Activated naive CD4-positive, alpha-beta T cell treated with anti-CD3 and anti-CD28 coated beads for 36 hours (primary cell): Measurements from ENCODE around the gene GJD3. TPM values are rescaled to one million over a fixed set of nuclear protein-coding genes. Genes with fewer than 3 reads are reported as not detected.

Experiments used
- CTCF ChIA-PET: fragments of 350-600 bp; sonication (Branson Sonifier 250); formaldehyde crosslinking; loops from one replicate; lab custom pipeline; 2021; ENCODE audit warnings: antibody characterized with exemption; lab: Charles Lee
- DNase-seq: peaks from one replicate; pipeline ENCODE4 v3.0.0-alpha.2; 2020
- H3K27ac Mint-ChIP-seq: one replicate; pipeline ENCODE4 v1.8.0; 2021; ENCODE audit warnings: mild to moderate bottlenecking, mixed read lengths
- H3K27me3 Mint-ChIP-seq: one replicate; pipeline ENCODE4 v1.8.0; 2021; ENCODE audit warnings: low read depth, mixed read lengths
- H3K36me3 Mint-ChIP-seq: one replicate; pipeline ENCODE4 v1.8.0; 2021; ENCODE audit warnings: low read depth, mixed read lengths
- H3K4me1 Mint-ChIP-seq: one replicate; pipeline ENCODE4 v1.8.0; 2021; ENCODE audit warnings: low read depth, mixed read lengths
- H3K4me3 Mint-ChIP-seq: one replicate; pipeline ENCODE4 v1.8.0; 2021; ENCODE audit warnings: mild to moderate bottlenecking, moderate library complexity, mixed read lengths
- H3K9me3 Mint-ChIP-seq: one replicate; pipeline ENCODE4 v1.8.0; 2021; ENCODE audit warnings: mixed read lengths
- intact Hi-C: fragments of 100-400 bp; cut with micrococcal nuclease; formaldehyde crosslinking; loops from one replicate; pipeline ENCODE4 v1.15.1; 2023
- total RNA-seq, 2 experiments: library from RNA; stranded (reverse); gene quantifications; one replicate each; pipeline ENCODE4 v1.2.3, GENCODE V29; 2021

The GJD3 gene
- total RNA-seq, 2 experiments from 2014 or later, result not detected

DNA sequence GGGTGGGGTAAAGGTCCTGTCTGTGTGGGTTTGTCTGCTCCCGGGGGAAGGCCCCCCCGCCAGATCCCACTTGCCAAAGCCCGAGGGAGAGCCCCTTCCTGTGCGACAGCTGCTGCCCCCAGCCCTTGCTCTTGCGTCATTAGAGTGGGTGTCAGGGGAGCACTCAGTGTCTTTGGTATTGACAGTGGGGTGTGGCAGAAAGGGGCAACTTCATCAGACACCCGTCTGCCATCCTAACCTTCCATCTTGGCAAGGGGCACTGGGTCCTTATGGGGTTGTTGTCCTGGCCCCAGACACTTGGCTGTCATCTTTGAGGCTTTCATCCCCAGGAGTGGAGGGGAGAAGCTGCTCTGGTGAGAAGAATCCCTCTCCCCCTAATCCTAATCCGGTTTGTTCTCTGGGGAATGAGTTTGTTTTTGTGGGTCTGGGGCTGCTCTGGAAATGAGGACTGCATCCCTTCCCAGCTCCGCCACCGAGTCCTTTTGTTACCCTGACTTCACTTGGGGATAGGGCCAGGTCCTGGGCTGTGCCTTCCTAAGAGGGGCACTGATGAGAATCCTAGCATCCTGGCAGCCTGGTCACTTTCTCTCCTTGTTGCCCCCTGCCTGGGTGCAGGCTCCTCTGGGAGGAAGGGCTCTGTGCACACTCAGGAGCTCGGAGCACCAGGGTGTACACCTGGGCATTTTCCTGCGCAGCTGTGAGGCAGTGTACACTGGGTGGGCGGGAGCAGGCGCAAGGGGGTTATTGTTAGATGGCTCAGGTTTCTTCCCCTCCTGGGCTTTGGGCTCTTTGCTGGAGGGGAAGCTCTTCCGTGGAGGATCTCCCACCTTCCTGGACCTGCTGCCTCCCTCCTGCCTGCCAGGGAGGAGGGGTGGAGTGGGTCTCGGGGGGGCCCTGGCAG lies 21.1 kb downstream of the GJD3 start:
- H3K4me1 Mint-ChIP-seq, result peaks cover 65% of the 10 kb centered on the region
- peak overlapping the region; percentile 62 for H3K4me3 Mint-ChIP-seq
- no peak for DNase-seq
- intact Hi-C loops, result no loop called here
- H3K36me3 Mint-ChIP-seq, result peaks cover 5% of the 10 kb centered on the region
- CTCF ChIA-PET, result interaction anchor here (0.6 to 3.9 kb wide), 3 partner anchors 11 to 127 kb away, joined by 4 to 15 read pairs (median 4); no protein-coding TSS in a partner anchor
- H3K9me3 Mint-ChIP-seq, result no peaks in the 10 kb centered on the region
- H3K27ac Mint-ChIP-seq, result no peak overlapping the region
- H3K27me3 Mint-ChIP-seq, result no peaks in the 10 kb centered on the region

DNA sequence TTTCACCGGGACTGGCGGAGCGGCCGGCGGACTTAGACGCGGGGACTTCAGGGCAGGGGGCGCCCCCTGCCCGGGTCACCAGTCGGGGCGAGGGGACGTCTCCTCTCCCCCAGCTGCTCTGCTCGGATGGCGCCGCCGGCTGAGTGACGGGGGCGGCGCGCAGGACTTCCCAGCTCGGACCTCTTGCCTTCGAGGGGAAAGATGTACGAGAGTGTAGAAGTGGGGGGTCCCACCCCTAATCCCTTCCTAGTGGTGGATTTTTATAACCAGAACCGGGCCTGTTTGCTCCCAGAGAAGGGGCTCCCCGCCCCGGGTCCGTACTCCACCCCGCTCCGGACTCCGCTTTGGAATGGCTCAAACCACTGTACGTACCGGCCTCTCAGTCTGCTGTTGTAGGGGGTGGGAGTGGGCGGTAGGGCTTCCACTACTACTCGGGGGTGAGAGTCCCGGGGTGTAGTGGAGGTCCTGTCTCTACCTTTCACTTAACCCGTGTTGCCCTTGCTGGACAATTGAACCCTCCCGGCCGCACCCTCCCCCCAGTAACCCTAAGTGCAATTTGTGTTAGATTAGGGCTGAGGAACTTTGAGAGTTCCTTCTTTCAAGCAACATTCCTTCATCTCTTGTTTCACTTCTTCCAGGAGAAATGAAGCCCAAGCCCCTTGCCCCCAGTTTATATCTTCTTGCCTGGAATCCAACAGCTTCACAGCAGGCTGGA lies 21.9 kb downstream of the GJD3 start:
- CTCF ChIA-PET, result interaction anchor here (3.9 kb wide), 1 partner anchor 12 kb away, joined by 15 read pairs; no protein-coding TSS in a partner anchor
- Mint-ChIP-seq H3K4me3 (peak overlapping the region; percentile 62), H3K27ac (no peak overlapping the region), H3K9me3 (no peaks in the 10 kb centered on the region), H3K36me3 (peaks cover 5% of the 10 kb centered on the region), H3K27me3 (no peaks in the 10 kb centered on the region), H3K4me1 (peaks cover 72% of the 10 kb centered on the region)
- no peak for DNase-seq
- intact Hi-C loops, result no loop called here

DNA sequence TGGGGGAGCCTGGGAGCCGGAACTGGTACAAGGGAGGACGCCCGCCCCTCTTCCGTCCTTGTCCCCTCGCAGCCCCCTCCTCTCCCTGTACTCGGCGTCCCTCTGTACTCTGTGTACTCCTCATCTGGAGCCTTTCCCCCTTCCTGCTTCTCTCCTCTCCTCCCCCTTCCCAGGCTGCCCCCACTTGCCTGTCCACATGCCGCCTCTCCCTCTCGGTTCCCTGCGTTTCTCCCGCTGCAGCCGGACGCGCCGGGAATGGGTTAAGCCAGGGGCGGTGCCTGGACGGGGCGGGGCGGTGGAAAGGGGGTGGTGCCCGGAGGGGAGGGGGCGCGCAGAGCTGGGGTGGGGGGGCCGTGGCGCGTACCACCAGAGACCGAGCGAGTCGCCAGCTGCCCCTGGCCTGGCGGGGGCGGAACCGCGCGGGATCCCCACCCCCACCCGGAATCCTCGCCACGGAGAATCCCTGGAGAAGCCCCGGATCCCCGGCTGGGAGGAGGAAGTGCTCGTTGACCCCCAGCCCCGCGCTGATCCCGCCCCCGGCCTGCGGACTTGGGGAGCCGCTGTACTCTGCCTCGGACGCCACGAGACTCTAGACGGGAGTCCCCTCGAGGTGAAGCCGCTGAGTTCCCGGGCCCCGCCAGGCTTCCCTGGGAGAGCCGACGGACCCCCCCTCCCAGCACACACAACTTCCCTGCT lies 22.6 kb downstream of the GJD3 start:
- no peak for DNase-seq
- Mint-ChIP-seq H3K4me1 (peaks cover 76% of the 10 kb centered on the region), H3K36me3 (peaks cover 5% of the 10 kb centered on the region), H3K4me3 (peak overlapping the region; percentile 62), H3K27me3 (no peaks in the 10 kb centered on the region), H3K9me3 (no peaks in the 10 kb centered on the region), H3K27ac (no peak overlapping the region)
- CTCF ChIA-PET, result interaction anchor here (1.2 to 2.7 kb wide), 2 partner anchors 16 to 24 kb away, joined by 6 to 11 read pairs; no protein-coding TSS in a partner anchor
- intact Hi-C loops, result loop anchor here (1.0 kb wide), 2 partner anchors 20 to 39 kb away; no protein-coding TSS in a partner anchor

DNA sequence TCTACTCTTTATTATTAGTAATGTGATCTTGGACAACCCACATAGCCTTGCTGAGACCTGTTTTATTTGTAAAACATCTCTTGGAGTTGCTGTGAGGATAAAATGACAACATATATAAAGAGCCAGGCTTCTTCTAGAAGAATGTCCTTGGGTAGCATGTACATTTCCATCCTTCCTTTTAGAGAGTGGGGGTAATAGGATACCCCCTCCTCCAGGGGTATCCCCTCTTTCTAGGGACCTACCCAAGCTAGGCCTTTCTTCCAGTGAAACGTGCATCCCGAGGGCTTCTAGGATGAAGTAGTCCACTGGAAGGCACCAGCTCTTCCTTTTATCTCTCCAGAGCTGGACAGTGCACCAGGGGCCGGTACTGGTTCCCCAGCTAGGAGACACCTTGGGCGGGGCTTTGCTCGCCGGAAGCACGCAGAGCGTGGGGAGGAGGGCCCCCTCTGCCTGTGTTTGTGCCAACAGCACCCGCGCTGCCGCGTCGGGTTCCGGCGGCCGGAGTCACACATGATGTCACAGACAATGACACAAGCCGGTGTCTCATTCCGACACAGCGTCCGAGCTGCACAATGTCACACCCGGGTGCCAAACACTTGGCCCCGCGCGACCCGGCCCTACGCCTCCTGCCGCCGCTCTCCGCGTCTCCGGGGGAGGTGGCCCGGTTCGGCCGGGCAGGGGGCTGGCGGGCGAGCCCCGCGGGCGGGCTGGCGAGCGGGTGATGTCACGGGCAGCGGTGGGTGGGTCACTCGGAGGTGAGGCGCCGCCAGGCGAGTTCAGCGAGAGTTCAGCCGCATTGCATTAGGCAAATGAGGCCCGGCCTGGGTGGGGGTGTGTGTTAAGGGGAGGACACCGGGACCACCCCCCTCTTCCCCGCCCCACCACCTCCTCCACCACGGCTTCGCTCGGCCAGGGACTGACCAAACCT lies 23.4 kb downstream of the GJD3 start:
- DNase-seq, result peak; percentile 91
- peaks cover 5% of the 10 kb centered on the region for H3K36me3 Mint-ChIP-seq
- peak overlapping the region; percentile 61 for H3K27ac Mint-ChIP-seq
- H3K27me3 Mint-ChIP-seq, result no peaks in the 10 kb centered on the region
- CTCF ChIA-PET, result interaction anchor here (0.7 to 2.7 kb wide), 6 partner anchors 10 to 139 kb away, joined by 3 to 11 read pairs (median 4); no protein-coding TSS in a partner anchor
- H3K9me3 Mint-ChIP-seq, result no peaks in the 10 kb centered on the region
- peak overlapping the region; percentile 38 for H3K4me3 Mint-ChIP-seq
- peaks cover 71% of the 10 kb centered on the region for H3K4me1 Mint-ChIP-seq
- intact Hi-C loops, result loop anchor here (1.0 kb wide), 2 partner anchors 19 to 38 kb away; no protein-coding TSS in a partner anchor

DNA sequence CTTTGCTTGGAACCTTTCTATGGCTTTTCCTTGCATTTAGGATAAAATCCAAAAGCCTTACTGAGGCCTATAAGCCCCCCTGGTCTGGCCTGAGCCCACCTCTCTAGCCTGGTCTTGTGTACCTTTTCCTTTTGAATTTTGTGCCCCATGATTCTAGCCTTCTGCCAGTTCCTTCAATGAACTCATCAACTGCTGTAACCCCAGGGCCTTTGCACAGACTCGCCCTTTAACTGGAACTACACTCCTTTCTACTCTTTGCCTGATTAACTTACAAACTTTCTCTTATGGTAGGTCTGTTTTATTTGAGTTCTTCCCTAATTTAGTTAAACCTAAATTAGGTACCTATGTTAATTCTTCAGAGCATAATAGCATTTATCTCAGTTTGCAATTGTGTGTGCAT lies 24.2 kb downstream of the GJD3 start:
- DNase-seq, result no peak
- intact Hi-C loops, result no loop called here

DNA sequence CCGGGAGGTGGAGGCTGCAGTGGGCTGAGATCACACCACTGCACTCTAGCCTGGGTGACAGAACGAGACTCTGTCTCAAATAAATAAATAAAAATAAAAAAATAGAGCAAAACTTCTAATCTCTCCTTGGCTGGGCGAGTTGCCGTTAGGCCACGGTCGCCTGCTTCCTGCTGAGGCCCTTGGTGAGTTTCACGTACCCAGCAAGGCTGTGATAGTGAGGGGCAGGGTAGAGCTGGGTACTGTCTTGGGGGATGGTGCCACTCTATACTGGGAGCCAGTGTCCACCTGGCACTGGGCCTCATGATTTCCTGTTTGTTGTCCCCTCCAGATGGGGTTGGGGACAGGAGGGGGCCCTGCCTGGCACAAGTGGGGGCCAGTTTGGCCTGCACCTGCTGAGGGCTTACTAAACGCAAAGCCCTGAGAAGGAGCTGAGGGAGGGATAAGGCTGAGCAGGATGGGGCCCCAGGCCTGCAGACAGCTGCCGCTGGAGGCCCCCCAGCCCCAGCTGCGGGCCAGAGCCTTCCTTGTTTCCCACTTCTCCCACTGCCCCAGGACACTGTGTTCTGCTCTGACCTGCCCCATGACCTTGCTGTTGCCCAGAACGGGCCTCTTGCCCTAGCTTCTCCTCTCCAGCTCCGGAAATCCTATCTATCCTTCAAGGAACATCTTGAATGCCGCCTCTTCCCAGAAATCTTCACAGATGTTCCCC lies 25.4 kb downstream of the GJD3 start:
- H3K27ac Mint-ChIP-seq, result no peak overlapping the region
- H3K4me3 Mint-ChIP-seq, result no peak overlapping the region
- CTCF ChIA-PET, result interaction anchor here (0.5 to 2.7 kb wide), 5 partner anchors 13 to 137 kb away, joined by 3 to 11 read pairs (median 4); no protein-coding TSS in a partner anchor
- intact Hi-C loops, result no loop called here
- H3K4me1 Mint-ChIP-seq, result peaks cover 63% of the 10 kb centered on the region
- peaks cover 5% of the 10 kb centered on the region for H3K36me3 Mint-ChIP-seq
- DNase-seq, result no peak
- no peaks in the 10 kb centered on the region for H3K27me3 Mint-ChIP-seq
- H3K9me3 Mint-ChIP-seq, result no peaks in the 10 kb centered on the region

More for the DNA sequence above, 24.2 kb downstream of the GJD3 start:
- Mint-ChIP-seq H3K4me3 (no peak overlapping the region), H3K9me3 (no peaks in the 10 kb centered on the region), H3K27me3 (no peaks in the 10 kb centered on the region), H3K4me1 (peaks cover 63% of the 10 kb centered on the region), H3K27ac (peak overlapping the region; percentile 28), H3K36me3 (peaks cover 5% of the 10 kb centered on the region)
- CTCF ChIA-PET, result interaction anchor here (0.7 to 2.7 kb wide), 4 partner anchors 14 to 37 kb away, joined by 3 to 11 read pairs (median 6); no protein-coding TSS in a partner anchor

DNA sequence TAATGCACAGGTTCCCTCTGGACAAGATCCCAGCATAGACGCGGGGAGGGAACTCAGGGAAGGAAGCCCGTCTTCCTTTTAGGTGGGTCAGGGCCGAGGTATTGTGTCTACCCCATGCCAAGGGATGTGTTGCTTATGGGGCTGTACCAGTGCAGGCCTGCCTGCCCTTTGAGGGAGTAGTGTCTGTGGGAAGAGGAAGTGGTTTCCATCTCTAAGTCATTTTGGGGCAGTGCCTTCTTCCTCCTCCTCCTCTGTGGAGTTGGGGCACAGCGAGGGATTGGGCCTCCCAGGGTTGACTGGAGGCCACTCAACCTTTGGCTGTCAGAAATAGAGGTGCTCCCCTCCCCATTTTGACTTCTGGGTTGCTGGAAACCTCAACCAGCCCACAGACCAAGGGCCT lies 26.5 kb downstream of the GJD3 start:
- no peak for DNase-seq
- H3K4me1 Mint-ChIP-seq, result peaks cover 60% of the 10 kb centered on the region
- CTCF ChIA-PET, result no interaction called here
- peaks cover 4% of the 10 kb centered on the region for H3K36me3 Mint-ChIP-seq
- intact Hi-C loops, result no loop called here
- H3K27me3 Mint-ChIP-seq, result no peaks in the 10 kb centered on the region
- H3K4me3 Mint-ChIP-seq, result no peak overlapping the region
- H3K9me3 Mint-ChIP-seq, result no peaks in the 10 kb centered on the region
- H3K27ac Mint-ChIP-seq, result peak overlapping the region; percentile 73

DNA sequence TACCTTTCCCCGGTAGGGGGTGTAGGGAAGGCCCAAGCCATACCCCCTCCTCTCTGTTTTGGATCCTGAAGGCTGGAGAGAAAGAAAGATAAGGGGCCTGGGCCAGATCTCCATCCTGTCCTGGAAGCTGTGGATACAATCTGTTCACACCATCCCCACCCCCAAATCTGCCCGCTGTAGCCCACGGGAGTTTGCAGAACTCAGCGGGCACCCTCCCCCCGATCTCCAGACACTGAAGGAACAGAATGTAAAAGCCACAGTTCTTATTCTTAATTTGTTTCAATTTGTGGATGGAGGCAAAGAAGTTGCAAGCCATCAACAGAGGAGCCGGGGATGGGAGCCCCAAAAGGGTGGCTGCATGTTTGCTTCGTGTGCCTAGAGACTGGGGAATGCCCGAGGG lies 27.2 kb downstream of the GJD3 start:
- intact Hi-C loops, result no loop called here
- H3K36me3 Mint-ChIP-seq, result peaks cover 3% of the 10 kb centered on the region
- H3K4me1 Mint-ChIP-seq, result peaks cover 59% of the 10 kb centered on the region
- no peaks in the 10 kb centered on the region for H3K27me3 Mint-ChIP-seq
- H3K4me3 Mint-ChIP-seq, result no peak overlapping the region
- peak overlapping the region; percentile 73 for H3K27ac Mint-ChIP-seq
- CTCF ChIA-PET, result no interaction called here
- H3K9me3 Mint-ChIP-seq, result no peaks in the 10 kb centered on the region
- DNase-seq, result no peak

DNA sequence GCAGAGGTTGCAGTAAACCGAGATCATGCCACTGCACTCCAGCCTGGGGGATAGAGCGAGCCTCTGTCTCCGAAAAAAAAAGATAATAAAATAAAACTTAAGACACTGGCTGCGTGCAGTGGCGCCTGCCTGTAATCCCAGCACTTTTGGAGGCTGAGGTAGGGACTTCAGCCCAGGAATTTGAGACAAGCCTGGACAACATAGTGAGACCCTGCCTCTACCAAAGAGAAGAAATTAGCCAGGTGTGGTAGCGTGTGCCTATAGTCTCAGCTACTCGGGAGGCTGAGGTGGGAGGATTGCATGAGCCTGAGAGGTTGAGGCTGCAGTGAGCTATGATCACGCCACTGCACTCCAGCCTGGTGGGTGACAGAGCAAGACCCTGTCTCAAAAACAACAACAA lies 28.9 kb downstream of the GJD3 start:
- Mint-ChIP-seq H3K9me3 (no peaks in the 10 kb centered on the region), H3K36me3 (peaks cover 12% of the 10 kb centered on the region), H3K27me3 (no peaks in the 10 kb centered on the region), H3K4me3 (no peak overlapping the region), H3K4me1 (peaks cover 68% of the 10 kb centered on the region), H3K27ac (peak overlapping the region; percentile 33)
- no peak for DNase-seq
- CTCF ChIA-PET, result interaction anchor here (1.3 kb wide), 1 partner anchor 33 kb away, joined by 4 read pairs; no protein-coding TSS in a partner anchor
- intact Hi-C loops, result no loop called here

DNA sequence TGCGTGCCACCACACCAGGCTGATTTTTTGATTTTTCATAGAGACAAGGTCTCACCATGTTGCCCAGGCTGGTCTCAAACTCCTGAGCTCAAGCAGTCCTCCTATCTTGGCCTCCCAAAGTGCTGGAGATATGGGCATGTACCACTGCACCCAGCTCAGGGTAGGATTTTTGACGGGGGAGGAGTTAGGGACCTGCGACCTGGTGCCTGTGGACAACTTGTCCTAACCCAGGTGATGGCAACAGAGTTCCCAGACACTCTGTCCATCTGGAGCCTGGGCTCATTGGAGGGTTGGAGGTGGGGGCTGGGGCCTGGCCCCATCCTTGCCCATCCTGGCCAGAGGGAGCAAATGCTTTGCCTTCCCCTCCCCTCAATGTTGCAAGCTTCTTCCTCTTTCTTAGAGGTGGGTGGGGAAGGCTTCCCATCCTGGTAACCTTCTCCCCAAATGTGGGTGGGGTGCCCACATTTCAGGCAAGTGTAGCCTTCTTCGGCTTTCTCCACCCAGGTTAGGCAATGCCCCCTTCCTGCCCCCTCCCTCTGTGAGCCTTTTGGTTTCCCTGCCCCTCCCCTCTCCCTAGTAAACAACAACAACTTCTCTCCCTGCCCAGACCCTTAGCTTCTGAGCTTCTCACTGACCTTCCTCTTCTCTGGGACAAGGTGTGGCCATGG lies 30.6 kb downstream of the GJD3 start:
- no peak overlapping the region for H3K4me3 Mint-ChIP-seq
- H3K36me3 Mint-ChIP-seq, result peaks cover 12% of the 10 kb centered on the region
- no peaks in the 10 kb centered on the region for H3K27me3 Mint-ChIP-seq
- no peak overlapping the region for H3K27ac Mint-ChIP-seq
- no peaks in the 10 kb centered on the region for H3K9me3 Mint-ChIP-seq
- no peak for DNase-seq
- intact Hi-C loops, result no loop called here
- CTCF ChIA-PET, result no interaction called here
- peaks cover 68% of the 10 kb centered on the region for H3K4me1 Mint-ChIP-seq
